Suprapubic skin (tissue), 4 donors: ENCODE measurements around the gene LNPEP. TPM values are rescaled to one million over a fixed set of nuclear protein-coding genes. Genes with fewer than 3 reads are reported as not detected.
"Not testable (repeated sequence)": the region's sequence is repeated elsewhere in the genome, so short reads cannot be mapped to it uniquely, and the experiment has no call there.

Experiments used
- DNase-seq, 2 donors: peaks; one replicate each; pipeline ENCODE4 v3.0.0-alpha.2; 2019; ENCODE audit warnings: low spot score in 2 of 2
- H3K27ac ChIP-seq: fragments of 200-600 bp; sonication (generic); one replicate; pipeline ENCODE4 v1.5.1; 2019
- H3K27me3 ChIP-seq: fragments of 200-600 bp; sonication (generic); one replicate; pipeline ENCODE4 v1.5.1; 2019
- H3K36me3 ChIP-seq: fragments of 200-600 bp; sonication (generic); one replicate; pipeline ENCODE4 v1.5.1; 2019
- H3K4me1 ChIP-seq: fragments of 200-600 bp; sonication (generic); one replicate; pipeline ENCODE4 v1.5.1; 2019
- H3K4me3 ChIP-seq: fragments of 200-600 bp; sonication (generic); one replicate; pipeline ENCODE4 v1.5.1; 2019; ENCODE audit warnings: mild to moderate bottlenecking
- H3K9me3 ChIP-seq: fragments of 200-600 bp; sonication (generic); one replicate; pipeline ENCODE4 v1.5.1; 2019
- EP300 ChIP-seq: sonication (generic); formaldehyde crosslinking; IDR thresholded peaks from one replicate; pipeline ENCODE4 v1.6.1; 2017; ENCODE audit warnings: antibody characterized with exemption
- POLR2A ChIP-seq, 2 donors: fragments of 450-650 bp; IDR thresholded peaks; one replicate each; pipeline ENCODE4 v1.6.1; 2017; ENCODE audit warnings: antibody characterized with exemption in 2 of 2, mild to moderate bottlenecking in 2 of 2, moderate library complexity in 2 of 2
- POLR2AphosphoS5 ChIP-seq, 3 donors: sonication (generic); formaldehyde crosslinking; IDR thresholded peaks; one replicate each; pipeline ENCODE4 v1.6.1; 2017; ENCODE audit warnings: antibody characterized with exemption in 3 of 3
- WGBS: methylation state at CpG from one replicate; pipeline ENCODE4 v1.1.5; 2018; 5-methylcytosine and 5-hydroxymethylcytosine counted together
- total RNA-seq, 4 donors: library from RNA; depleted of rRNA; stranded (reverse); fragments of >200 nt; gene quantifications; one replicate each; pipeline ENCODE4 v1.1.0, GENCODE V29; 2016
- TF ChIP-seq, protein P1 (sequence below), 2 donors: fragments of 200-600 bp in 1 of 2; fragments of 450-650 bp in 1 of 2; sonication (generic) in 1 of 2; IDR thresholded peaks; one replicate each; pipeline ENCODE4 v1.5.1; 2016 to 2019; ENCODE audit warnings: antibody characterized with exemption in 2 of 2, mild to moderate bottlenecking in 1 of 2, moderate library complexity in 1 of 2

Gene LNPEP
- total RNA-seq, 4 donors from 2014 or later: 43.7 to 107 (median 69.9) TPM

DNA sequence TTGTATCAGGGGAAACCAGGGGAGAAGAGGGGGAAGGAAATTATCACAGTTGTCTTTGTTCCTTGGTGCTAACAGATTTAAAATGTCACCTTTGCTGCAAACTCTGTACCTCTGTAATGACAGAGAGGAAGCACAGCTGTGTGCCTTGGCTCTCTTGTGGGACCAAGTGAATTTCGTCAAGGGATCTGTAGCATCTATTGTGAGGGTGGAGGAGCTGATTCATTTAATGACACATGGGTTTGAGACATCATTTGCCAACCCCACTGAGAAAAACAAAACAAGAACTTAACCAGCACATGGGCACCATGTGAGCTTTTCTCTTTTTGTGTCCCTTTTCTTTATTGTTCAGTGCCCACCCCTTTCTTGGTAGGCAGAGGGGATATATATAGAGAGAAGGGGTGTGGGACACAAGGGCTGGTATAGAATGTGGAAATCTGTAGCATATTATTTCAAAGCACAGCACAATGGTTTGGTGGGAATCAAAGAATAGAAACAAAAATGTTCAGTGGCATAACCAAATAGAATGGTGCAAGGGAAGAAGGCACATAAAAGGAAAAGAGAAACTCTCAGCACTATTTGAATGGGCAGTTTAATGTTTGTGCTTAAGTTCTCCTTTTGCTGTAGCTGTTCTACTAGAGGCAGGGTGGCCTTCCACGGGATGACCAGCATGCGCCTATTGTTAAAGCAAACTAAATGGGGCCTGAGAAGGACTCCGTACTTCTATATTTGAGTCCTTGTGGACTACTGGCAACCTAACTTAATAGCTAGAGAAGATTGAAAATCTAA lies 143.3 kb downstream of the LNPEP start:
- Histone ChIP-seq H3K9me3 (no peaks in the 10 kb centered on the region), H3K27me3 (no peaks in the 10 kb centered on the region), H3K4me1 (no peaks in the 10 kb centered on the region), H3K36me3 (no peaks in the 10 kb centered on the region), H3K27ac (no peak overlapping the region), H3K4me3 (no peak overlapping the region)
- no peak for DNase-seq
- TF ChIP-seq EP300: no peak
- TF ChIP-seq POLR2AphosphoS5 (IDR thresholded peaks at IDR 0.05): no peak
- no peak for TF ChIP-seq POLR2A (IDR thresholded peaks at IDR 0.05)
- TF ChIP-seq, protein P1, sequence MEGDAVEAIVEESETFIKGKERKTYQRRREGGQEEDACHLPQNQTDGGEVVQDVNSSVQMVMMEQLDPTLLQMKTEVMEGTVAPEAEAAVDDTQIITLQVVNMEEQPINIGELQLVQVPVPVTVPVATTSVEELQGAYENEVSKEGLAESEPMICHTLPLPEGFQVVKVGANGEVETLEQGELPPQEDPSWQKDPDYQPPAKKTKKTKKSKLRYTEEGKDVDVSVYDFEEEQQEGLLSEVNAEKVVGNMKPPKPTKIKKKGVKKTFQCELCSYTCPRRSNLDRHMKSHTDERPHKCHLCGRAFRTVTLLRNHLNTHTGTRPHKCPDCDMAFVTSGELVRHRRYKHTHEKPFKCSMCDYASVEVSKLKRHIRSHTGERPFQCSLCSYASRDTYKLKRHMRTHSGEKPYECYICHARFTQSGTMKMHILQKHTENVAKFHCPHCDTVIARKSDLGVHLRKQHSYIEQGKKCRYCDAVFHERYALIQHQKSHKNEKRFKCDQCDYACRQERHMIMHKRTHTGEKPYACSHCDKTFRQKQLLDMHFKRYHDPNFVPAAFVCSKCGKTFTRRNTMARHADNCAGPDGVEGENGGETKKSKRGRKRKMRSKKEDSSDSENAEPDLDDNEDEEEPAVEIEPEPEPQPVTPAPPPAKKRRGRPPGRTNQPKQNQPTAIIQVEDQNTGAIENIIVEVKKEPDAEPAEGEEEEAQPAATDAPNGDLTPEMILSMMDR (IDR thresholded peaks at IDR 0.05): no peak
- 83% methylated on average over 4 of the region's 4 CpGs for WGBS

DNA sequence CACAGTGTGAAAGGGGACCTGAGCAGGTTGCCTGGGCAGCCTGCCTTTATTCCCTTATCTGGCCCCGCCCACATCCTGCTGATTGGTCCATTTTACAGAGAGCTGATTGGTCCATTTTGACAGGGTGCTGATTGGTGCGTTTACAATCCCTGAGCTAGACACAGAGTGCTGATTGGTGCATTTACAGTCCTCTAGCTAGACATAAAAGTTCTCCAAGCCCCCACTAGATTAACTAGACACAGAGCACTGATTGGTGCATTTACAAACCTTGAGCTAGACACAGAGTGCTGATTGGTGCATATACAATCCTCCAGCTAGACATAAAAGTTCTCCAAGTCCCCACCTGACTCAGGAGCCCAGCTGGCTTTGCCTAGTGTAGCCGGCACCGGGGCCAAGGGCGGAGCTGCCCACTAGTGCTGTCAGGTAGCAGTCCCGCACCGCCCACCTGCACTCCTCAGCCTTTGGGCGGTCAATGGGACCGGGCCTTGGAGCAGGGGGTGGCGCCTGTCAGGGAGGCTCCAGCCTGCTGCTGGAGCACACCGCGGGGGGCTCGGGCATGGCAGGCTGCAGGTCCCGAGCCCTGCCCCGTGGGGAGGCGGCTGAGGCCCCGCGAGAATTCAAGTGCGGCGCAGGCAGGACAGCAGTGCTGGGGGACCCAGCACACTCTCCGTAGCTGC lies 149.0 kb downstream of the LNPEP start:
- H3K4me1 ChIP-seq, H3K9me3 ChIP-seq: not testable (repeated sequence)
- 96% methylated on average over 4 of the region's 21 CpGs for WGBS

DNA sequence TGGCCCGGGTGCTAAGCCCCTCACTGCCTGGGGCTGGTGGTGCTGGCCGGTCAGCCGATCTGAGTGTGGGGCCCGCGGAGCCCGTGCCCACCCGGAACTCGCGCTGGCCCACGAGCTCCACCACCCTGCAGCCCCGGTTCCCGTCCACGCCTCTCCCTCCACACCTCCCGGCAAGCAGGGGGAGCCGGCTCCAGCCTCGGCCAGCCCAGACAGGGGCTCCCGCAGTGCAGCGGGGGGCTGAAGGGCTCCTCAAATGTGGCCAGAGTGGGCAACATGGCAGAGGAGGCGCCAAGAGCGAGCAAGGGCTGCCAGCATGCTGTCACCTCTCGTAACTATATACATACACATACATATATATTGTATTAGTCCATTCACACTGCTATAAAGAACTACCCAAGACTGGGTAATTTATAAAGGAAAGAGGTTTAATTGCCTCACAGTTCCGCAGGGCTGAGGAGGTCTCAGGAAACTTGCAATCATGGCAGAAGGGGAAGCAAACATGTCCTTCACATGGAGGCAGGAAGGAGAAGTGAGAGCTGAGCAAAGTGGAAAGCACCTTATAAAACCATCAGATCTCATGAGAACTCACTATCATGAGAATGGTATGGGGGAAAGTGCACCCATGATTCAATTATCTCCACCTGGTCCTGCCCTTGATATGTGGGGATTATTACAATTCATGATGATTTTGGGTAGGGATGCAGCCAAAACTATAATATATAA lies 149.7 kb downstream of the LNPEP start:
- whole genome bisulfite sequencing: 98% methylated on average over 16 of the region's 22 CpGs
- no peaks in the 10 kb centered on the region for H3K4me1 ChIP-seq
- DNase-seq: no peak
- H3K9me3 ChIP-seq: no peaks in the 10 kb centered on the region
- TF ChIP-seq POLR2A (IDR thresholded peaks at IDR 0.05) (no peak), EP300 (no peak), POLR2AphosphoS5 (IDR thresholded peaks at IDR 0.05) (no peak)
- TF ChIP-seq, protein P1 (IDR thresholded peaks at IDR 0.05): no peak
- H3K4me3 ChIP-seq: no peak overlapping the region
- no peaks in the 10 kb centered on the region for H3K27me3 ChIP-seq
- H3K36me3 ChIP-seq: no peaks in the 10 kb centered on the region
- H3K27ac ChIP-seq: no peak overlapping the region

More for the DNA sequence above, 149.0 kb downstream of the LNPEP start:
- not testable (repeated sequence) for H3K27me3 ChIP-seq, H3K4me3 ChIP-seq, H3K36me3 ChIP-seq, H3K27ac ChIP-seq, DNase-seq

Other genes starting within 250 kb of the LNPEP start
- gene ERAP1, start 128.1 kb upstream of the LNPEP start, total RNA-seq: 10 to 100 TPM; 49.2 to 71.3 (median 66.4) TPM
- 10 to 100 TPM in 2 of 4 donors, 1 to 10 TPM in 2; 9.0 to 14.0 (median 11.5) TPM for gene ERAP2, start 59.6 kb upstream of the LNPEP start, total RNA-seq
- gene LIX1, start 206.5 kb downstream of the LNPEP start, total RNA-seq: under 1 TPM in 2 of 4 donors, not detected in 2; 0.13 to 0.48 TPM
- gene RIOK2, start 247.2 kb downstream of the LNPEP start, total RNA-seq: 10 to 100 TPM in 3 of 4 donors, 1 to 10 TPM in 1; 7.4 to 24.9 (median 16.3) TPM